B cell (primary cell): ENCODE data around the gene HAND2. TPM values are rescaled to one million over a fixed set of nuclear protein-coding genes. Genes with fewer than 3 reads are reported as not detected.

Source experiments
- ATAC-seq: fragments of 200-7000 bp; cut with Tn5 transposase; one replicate; pipeline ENCODE4 v1.10.0; 2021; ENCODE audit warnings: low read depth, mild to moderate bottlenecking, moderate number of reproducible peaks, moderate library complexity
- CTCF ChIA-PET: fragments of 350-600 bp; sonication (Branson Sonifier 250); formaldehyde crosslinking; loops from one replicate; lab custom pipeline; 2021; ENCODE audit warnings: antibody characterized with exemption, inconsistent platforms; lab: Charles Lee
- POLR2A ChIA-PET: fragments of 350-600 bp; sonication (Branson Sonifier 250); formaldehyde crosslinking; loops from one replicate; lab custom pipeline; 2021; ENCODE audit warnings: antibody characterized with exemption; lab: Charles Lee
- DNase-seq: peaks from one replicate; pipeline ENCODE4 v3.0.0; 2013
- H2AFZ ChIP-seq: 2 replicates; pipeline ENCODE4 v1.6.1; 2012; ENCODE audit warnings: mild to moderate bottlenecking, low read depth, low read length; ENCODE audit not compliant: insufficient read depth, poor library complexity, severe bottlenecking
- H3K27ac ChIP-seq, 2 donors: 1 replicate in 1 of 2; 2 replicates in 1 of 2; pipeline ENCODE4 v1.5.1; 2012 to 2013; ENCODE audit warnings: low read length in 2 of 2, mild to moderate bottlenecking in 2 of 2, moderate library complexity in 1 of 2
- H3K27me3 ChIP-seq, 4 experiments: fragments of 200-600 bp in 1 of 4; sonication (generic) in 1 of 4; replicated peaks in 1 of 4; 1 replicate in 2 of 4; 2 replicates in 2 of 4; pipeline versions ENCODE4 v1.6.1 to v1.7.0; 2013 to 2016; ENCODE audit warnings: low read length in 3 of 4, mild to moderate bottlenecking in 2 of 4, mixed read lengths in 1 of 4, moderate library complexity in 1 of 4; ENCODE audit not compliant: insufficient read depth in 4 of 4, control insufficient read depth in 3 of 4; ENCODE audit errors: control extremely low read depth in 1 of 4
- H3K36me3 ChIP-seq, 2 experiments: replicated peaks in 1 of 2; 1 replicate in 1 of 2; 2 replicates in 1 of 2; pipeline versions ENCODE4 v1.6.1 to v1.7.1; 2013; ENCODE audit warnings: low read length in 1 of 2; ENCODE audit not compliant: insufficient read depth in 2 of 2, control insufficient read depth in 1 of 2; ENCODE audit errors: control extremely low read depth in 1 of 2, extremely low read depth in 1 of 2
- H3K4me1 ChIP-seq, 2 donors: fragments of 200-600 bp in 1 of 2; sonication (generic) in 1 of 2; 1 replicate in 1 of 2; 2 replicates in 1 of 2; pipeline versions ENCODE4 v1.5.1 to v1.6.1; 2013 to 2017; ENCODE audit warnings: low read length in 2 of 2; ENCODE audit not compliant: control insufficient read depth in 2 of 2, insufficient read depth in 2 of 2
- H3K4me2 ChIP-seq: replicated peaks from 2 replicates; pipeline ENCODE3; 2012; ENCODE audit warnings: mild to moderate bottlenecking, low read depth, low read length; ENCODE audit not compliant: poor library complexity, severe bottlenecking
- H3K4me3 ChIP-seq, 5 experiments: fragments of 200-600 bp in 1 of 5; sonication (generic) in 1 of 5; 1 replicate in 3 of 5; 2 replicates in 2 of 5; pipeline versions ENCODE4 v1.5.1 to v1.7.0; 2011 to 2016; ENCODE audit warnings: low read length in 4 of 5, mild to moderate bottlenecking in 4 of 5, low read depth in 2 of 5, control low read depth in 1 of 5, moderate library complexity in 1 of 5; ENCODE audit not compliant: insufficient read depth in 1 of 5; ENCODE audit errors: control extremely low read depth in 1 of 5, extremely low read depth in 1 of 5
- H3K79me2 ChIP-seq: fragments of 200-600 bp; sonication (generic); one replicate; pipeline ENCODE4 v1.6.0; 2016; ENCODE audit warnings: low read length; ENCODE audit not compliant: control insufficient read depth, insufficient read depth
- H3K9ac ChIP-seq: fragments of 200-600 bp; sonication (generic); 2 replicates; pipeline ENCODE4 v1.6.1; 2017; ENCODE audit warnings: mild to moderate bottlenecking, low read length, moderate library complexity
- H3K9me3 ChIP-seq, 3 donors: one replicate each; pipeline versions ENCODE4 v1.6.1 to v1.7.1; 2013; ENCODE audit warnings: low read length in 2 of 3; ENCODE audit not compliant: control insufficient read depth in 2 of 3, insufficient read depth in 1 of 3; ENCODE audit errors: control extremely low read depth in 1 of 3
- H4K20me1 ChIP-seq: 2 replicates; pipeline ENCODE4 v1.6.0; 2012; ENCODE audit warnings: mild to moderate bottlenecking, low read length; ENCODE audit not compliant: insufficient read depth, control insufficient read depth, poor library complexity, severe bottlenecking
- H3K27ac Mint-ChIP-seq: one replicate; pipeline ENCODE4 v1.8.0; 2021; ENCODE audit warnings: mixed read lengths
- H3K27me3 Mint-ChIP-seq: one replicate; pipeline ENCODE4 v1.8.0; 2021; ENCODE audit warnings: mixed read lengths
- H3K4me1 Mint-ChIP-seq: one replicate; pipeline ENCODE4 v1.8.0; 2021; ENCODE audit warnings: mixed read lengths
- H3K4me3 Mint-ChIP-seq: one replicate; pipeline ENCODE4 v1.8.0; 2021; ENCODE audit warnings: mixed read lengths
- H3K9me3 Mint-ChIP-seq: one replicate; pipeline ENCODE4 v1.8.0; 2022; ENCODE audit warnings: mixed read lengths; ENCODE audit not compliant: insufficient read depth
- CTCF ChIP-seq: fragments of 200-600 bp; IDR thresholded peaks from one replicate; pipeline ENCODE4 v1.8.0; 2022; ENCODE audit warnings: antibody characterized with exemption, mild to moderate bottlenecking
- EZH2 ChIP-seq: IDR thresholded peaks from 2 replicates; pipeline ENCODE4 v1.6.1; 2012; ENCODE audit warnings: borderline replicate concordance, low read depth, mild to moderate bottlenecking, moderate library complexity, low read length; ENCODE audit not compliant: insufficient read depth, poor library complexity, severe bottlenecking
- WGBS: methylation state at CpG from one replicate; pipeline ENCODE4 v1.1.5; 2013; ENCODE audit warnings: missing lambda C conversion rate; ENCODE audit not compliant: insufficient coverage; 5-methylcytosine and 5-hydroxymethylcytosine counted together
- intact Hi-C: fragments of 100-400 bp; cut with micrococcal nuclease; formaldehyde crosslinking; loops from one replicate; pipeline ENCODE4 v1.10.0; 2022
- polyA plus RNA-seq: library from polyadenylated mRNA; depleted of rRNA; stranded (reverse); fragments of >200 nt; gene quantifications from 2 replicates; pipeline ENCODE4 v1.2.3, GENCODE V29; 2012
- total RNA-seq, 2 donors: library from RNA; stranded (reverse); fragments of 120-200 nt in 1 of 2; gene quantifications; 1 replicate in 1 of 2; 2 replicates in 1 of 2; pipeline versions ENCODE4 v1.2.3 to v1.2.4, GENCODE V29; 2013 to 2022

HAND2 gene
- total and polyA plus RNA-seq, 2 donors (not counting 1 experiment from before 2014, with no cell fraction given), result not detected

GRCh38 chr4:173478201-173478912, 51.7 kb downstream of the HAND2 start:
- Histone ChIP-seq H4K20me1 (no peaks in the 10 kb centered on the region), H2AFZ (no peak overlapping the region), H3K36me3 (no peaks in the 10 kb centered on the region), H3K4me2 (no peak overlapping the region), H3K27ac (no peak overlapping the region), H3K79me2 (no peaks in the 10 kb centered on the region), H3K4me3 (no peak overlapping the region), H3K4me1 (no peaks in the 10 kb centered on the region), H3K9me3 (no peaks in the 10 kb centered on the region), H3K27me3 (peaks cover 0 to 3% (median 0%) of the 10 kb centered on the region in 4 experiments), H3K9ac (no peak overlapping the region)
- Mint-ChIP-seq H3K4me1 (no peaks in the 10 kb centered on the region), H3K27me3 (peaks cover 6% of the 10 kb centered on the region), H3K9me3 (no peaks in the 10 kb centered on the region), H3K27ac (no peak overlapping the region), H3K4me3 (no peak overlapping the region)
- CTCF ChIA-PET, result no interaction called here
- POLR2A ChIA-PET, result no interaction called here
- WGBS, result 100% methylated on average over 1 of the region's 5 CpGs
- TF ChIP-seq EZH2 (no peak), CTCF (no peak)
- intact Hi-C loops, result no loop called here
- DNase-seq (no peak), ATAC-seq (no peak)

- no peak for DNase-seq
- H3K9ac ChIP-seq, result no peak overlapping the region
- Mint-ChIP-seq H3K4me3 (no peak overlapping the region), H3K27ac (no peak overlapping the region), H3K27me3 (peaks cover 10% of the 10 kb centered on the region), H3K9me3 (no peaks in the 10 kb centered on the region), H3K4me1 (no peaks in the 10 kb centered on the region)
- WGBS, result no CpG with 5 or more reads among the region's 1 CpG
- H3K36me3 ChIP-seq, result no peaks in the 10 kb centered on the region
- H3K79me2 ChIP-seq, result no peaks in the 10 kb centered on the region
- H3K4me1 ChIP-seq, result no peaks in the 10 kb centered on the region
- H3K4me2 ChIP-seq, result no peak overlapping the region
- no peak overlapping the region for H2AFZ ChIP-seq
- intact Hi-C loops, result no loop called here
- ChIA-PET POLR2A (no interaction called here), CTCF (interaction anchor here (1.3 to 1.5 kb wide), 2 partner anchors 17 to 57 kb away, joined by 4 to 5 read pairs; no protein-coding TSS in a partner anchor)
- H4K20me1 ChIP-seq, result no peaks in the 10 kb centered on the region
- ATAC-seq, result no peak
- no peaks in the 10 kb centered on the region for H3K9me3 ChIP-seq
- no peak overlapping the region for H3K27ac ChIP-seq
- no peak for TF ChIP-seq CTCF
- TF ChIP-seq EZH2, result no peak
- peaks cover 0 to 3% (median 0%) of the 10 kb centered on the region in 4 experiments for H3K27me3 ChIP-seq
- no peak overlapping the region for H3K4me3 ChIP-seq
These were observed 53.0 kb downstream of the HAND2 start for GRCh38 chr4:173477016-173477415.
